CD4-positive, alpha-beta T cell (primary cell): Measurements from ENCODE around the gene PDSS2. TPM values are rescaled to one million over a fixed set of nuclear protein-coding genes. Genes with fewer than 3 reads are reported as not detected.

ENCODE experiments used
- ATAC-seq: fragments of 200-7000 bp; cut with Tn5 transposase; one replicate; pipeline ENCODE4 v1.10.0; 2022; ENCODE audit warnings: mild to moderate bottlenecking; ENCODE audit not compliant: poor library complexity
- CTCF ChIA-PET: fragments of 350-600 bp; sonication (Branson Sonifier 250); formaldehyde crosslinking; loops from one replicate; lab custom pipeline; 2021; ENCODE audit warnings: antibody characterized with exemption, inconsistent platforms; lab: Charles Lee
- POLR2A ChIA-PET: fragments of 350-600 bp; sonication (Branson Sonifier 250); formaldehyde crosslinking; loops from one replicate; lab custom pipeline; 2021; ENCODE audit warnings: antibody characterized with exemption, inconsistent platforms; lab: Charles Lee
- DNase-seq, 14 experiments: peaks; one replicate each; pipeline ENCODE4 v3.0.0-alpha.2; 2013 to 2020; ENCODE audit warnings: mixed read lengths in 2 of 14
- H3K27ac ChIP-seq, 2 donors: one replicate each; pipeline versions ENCODE4 v1.5.1 to v1.7.0; 2013; ENCODE audit warnings: low read length in 2 of 2, low read depth in 1 of 2, mild to moderate bottlenecking in 1 of 2
- H3K27me3 ChIP-seq, 2 experiments: 1 replicate in 1 of 2; 2 replicates in 1 of 2; pipeline versions ENCODE4 v1.6.1 to v1.7.0; 2013; ENCODE audit warnings: low read length in 2 of 2, control low read depth in 1 of 2, mild to moderate bottlenecking in 1 of 2, moderate library complexity in 1 of 2; ENCODE audit not compliant: insufficient read depth in 2 of 2, control insufficient read depth in 1 of 2
- H3K36me3 ChIP-seq: one replicate; pipeline ENCODE4 v1.6.1; 2013; ENCODE audit warnings: low read length, control low read depth; ENCODE audit not compliant: insufficient read depth
- H3K4me1 ChIP-seq: one replicate; pipeline ENCODE4 v1.6.1; 2013; ENCODE audit warnings: low read length, control low read depth; ENCODE audit not compliant: insufficient read depth
- H3K4me3 ChIP-seq: one replicate; pipeline ENCODE4 v1.5.1; 2013; ENCODE audit warnings: mild to moderate bottlenecking, low read length, moderate library complexity
- H3K9me3 ChIP-seq, 2 experiments: 1 replicate in 1 of 2; 2 replicates in 1 of 2; pipeline versions ENCODE4 v1.6.1 to v1.7.0; 2013; ENCODE audit warnings: low read length in 2 of 2, mild to moderate bottlenecking in 2 of 2, control low read depth in 1 of 2, moderate library complexity in 1 of 2; ENCODE audit not compliant: control insufficient read depth in 1 of 2, insufficient read depth in 1 of 2
- H3K27ac Mint-ChIP-seq: one replicate; pipeline ENCODE4 v1.8.0; 2020; ENCODE audit warnings: mixed read lengths
- H3K27me3 Mint-ChIP-seq: one replicate; pipeline ENCODE4 v1.8.0; 2021; ENCODE audit warnings: mixed read lengths
- H3K36me3 Mint-ChIP-seq: one replicate; pipeline ENCODE4 v1.8.0; 2021; ENCODE audit warnings: low read depth, mixed read lengths
- H3K4me1 Mint-ChIP-seq: one replicate; pipeline ENCODE4 v1.8.0; 2021; ENCODE audit warnings: low read depth, mixed read lengths
- H3K4me3 Mint-ChIP-seq: one replicate; pipeline ENCODE4 v1.8.0; 2020; ENCODE audit warnings: mild to moderate bottlenecking, mixed read lengths
- H3K9me3 Mint-ChIP-seq: one replicate; pipeline ENCODE4 v1.8.0; 2020; ENCODE audit warnings: mixed read lengths
- CTCF ChIP-seq: fragments of 200-600 bp; IDR thresholded peaks from one replicate; pipeline ENCODE4 v1.8.0; 2022; ENCODE audit warnings: antibody characterized with exemption, mild to moderate bottlenecking
- intact Hi-C, 2 experiments: fragments of 100-400 bp; cut with DNase I in 1 of 2; cut with micrococcal nuclease in 1 of 2; formaldehyde crosslinking; loops; one replicate each; pipeline versions ENCODE4 v1.15.1 to v1.9.0; 2023 to 2025; cut with DNase I, micrococcal nuclease
- total RNA-seq, 174 experiments: library from RNA in 2 of 174; stranded (reverse) in 2 of 174; gene quantifications; one replicate each; pipeline ENCODE4 v1.2.3 and lab custom pipeline; 2021 to 2026

The PDSS2 gene
- total RNA-seq, 2 experiments from 2014 or later, result 5.8 to 6.6 TPM

- Histone ChIP-seq H3K27me3 (no peaks in the 10 kb centered on the region), H3K9me3 (no peaks in the 10 kb centered on the region), H3K36me3 (peaks cover 11% of the 10 kb centered on the region), H3K27ac (no peak overlapping the region), H3K4me1 (no peaks in the 10 kb centered on the region), H3K4me3 (no peak overlapping the region)
- H3K27me3 Mint-ChIP-seq, result no peaks in the 10 kb centered on the region
- no peak for ATAC-seq
- H3K27ac Mint-ChIP-seq, result no peak overlapping the region
- intact Hi-C loops, result no loop called here
- no peaks in the 10 kb centered on the region for H3K9me3 Mint-ChIP-seq
- H3K4me3 Mint-ChIP-seq, result no peak overlapping the region
- DNase-seq, result no peak
- TF ChIP-seq CTCF, result no peak
- no peaks in the 10 kb centered on the region for H3K4me1 Mint-ChIP-seq
- ChIA-PET CTCF (no interaction called here), POLR2A (no interaction called here)
- H3K36me3 Mint-ChIP-seq, result peaks cover 59% of the 10 kb centered on the region
Measured at GRCh38 chr6:107192830-107193229, 266.5 kb downstream of the PDSS2 start.

- POLR2A ChIA-PET, result no interaction called here
- CTCF ChIA-PET, result no interaction called here
Measured at GRCh38 chr6:107187630-107188029, 271.7 kb downstream of the PDSS2 start.

GRCh38 chr6:107186047-107186446, 273.3 kb downstream of the PDSS2 start:
- Histone ChIP-seq H3K27ac (no peak overlapping the region), H3K9me3 (no peaks in the 10 kb centered on the region), H3K4me3 (no peak overlapping the region), H3K27me3 (no peaks in the 10 kb centered on the region), H3K36me3 (peaks cover 9% of the 10 kb centered on the region), H3K4me1 (no peaks in the 10 kb centered on the region)
- POLR2A ChIA-PET, result no interaction called here
- Mint-ChIP-seq H3K9me3 (no peaks in the 10 kb centered on the region), H3K36me3 (peaks cover 25% of the 10 kb centered on the region), H3K4me3 (no peak overlapping the region), H3K4me1 (no peaks in the 10 kb centered on the region), H3K27me3 (no peaks in the 10 kb centered on the region), H3K27ac (no peak overlapping the region)
- TF ChIP-seq CTCF, result no peak
- intact Hi-C loops, result no loop called here
- no peak for ATAC-seq
- no peak for DNase-seq
- CTCF ChIA-PET, result no interaction called here

More at GRCh38 chr6:107187630-107188029, 271.7 kb downstream of the PDSS2 start:
- Histone ChIP-seq H3K4me1 (no peaks in the 10 kb centered on the region), H3K9me3 (no peaks in the 10 kb centered on the region), H3K36me3 (peaks cover 9% of the 10 kb centered on the region), H3K27me3 (no peaks in the 10 kb centered on the region), H3K4me3 (no peak overlapping the region), H3K27ac (no peak overlapping the region)
- peaks cover 41% of the 10 kb centered on the region for H3K36me3 Mint-ChIP-seq
- H3K4me1 Mint-ChIP-seq, result no peaks in the 10 kb centered on the region
- DNase-seq, result no peak
- H3K9me3 Mint-ChIP-seq, result no peaks in the 10 kb centered on the region
- no peaks in the 10 kb centered on the region for H3K27me3 Mint-ChIP-seq
- ATAC-seq, result no peak
- no peak overlapping the region for H3K27ac Mint-ChIP-seq
- no peak for TF ChIP-seq CTCF
- intact Hi-C loops, result no loop called here
- no peak overlapping the region for H3K4me3 Mint-ChIP-seq
